Trophoblast cell (in vitro differentiated cells and primary cell): ENCODE results near the gene POLR1C.
A peak's percentile ranks its signal among the peaks of the same experiment; 100 is the strongest.

Experiments used
- DNase-seq, 2 donors: peaks; one replicate each; pipeline ENCODE4 v3.0.0-alpha.2; 2016
- H2AFZ ChIP-seq: 2 replicates; pipeline ENCODE4 v1.6.1; 2013; ENCODE audit warnings: low read length, moderate library complexity, mild to moderate bottlenecking; ENCODE audit not compliant: insufficient read depth, poor library complexity
- H2AK5ac ChIP-seq: 2 replicates; pipeline ENCODE4 v1.6.1; 2013; ENCODE audit warnings: mild to moderate bottlenecking, low read length
- H2BK120ac ChIP-seq: 2 replicates; pipeline ENCODE4 v1.6.1; 2013; ENCODE audit warnings: low read length, mild to moderate bottlenecking, moderate library complexity; ENCODE audit not compliant: insufficient read depth, poor library complexity
- H2BK12ac ChIP-seq: 2 replicates; pipeline ENCODE4 v1.6.1; 2013; ENCODE audit warnings: mild to moderate bottlenecking, low read length, moderate library complexity
- H2BK5ac ChIP-seq: 2 replicates; pipeline ENCODE4 v1.6.1; 2013; ENCODE audit warnings: low read length, low read depth, moderate library complexity, mild to moderate bottlenecking; ENCODE audit not compliant: poor library complexity
- H3K14ac ChIP-seq: 2 replicates; pipeline ENCODE4 v1.6.1; 2013; ENCODE audit warnings: mild to moderate bottlenecking, low read length
- H3K18ac ChIP-seq: 2 replicates; pipeline ENCODE4 v1.6.1; 2013; ENCODE audit warnings: mild to moderate bottlenecking, low read length
- H3K23ac ChIP-seq: 2 replicates; pipeline ENCODE4 v1.6.1; 2013; ENCODE audit warnings: low read length
- H3K27ac ChIP-seq: 2 replicates; pipeline ENCODE4 v1.5.1; 2013; ENCODE audit warnings: low read depth, mild to moderate bottlenecking, inconsistent platforms, low read length, moderate library complexity
- H3K27me3 ChIP-seq: 2 replicates; pipeline ENCODE4 v1.6.1; 2013; ENCODE audit warnings: inconsistent platforms, mild to moderate bottlenecking, low read length, moderate library complexity; ENCODE audit not compliant: insufficient read depth
- H3K36me3 ChIP-seq, 2 experiments: 1 replicate in 1 of 2; 2 replicates in 1 of 2; pipeline ENCODE4 v1.6.1; 2013; ENCODE audit warnings: low read length in 2 of 2, mild to moderate bottlenecking in 2 of 2, moderate library complexity in 1 of 2; ENCODE audit not compliant: insufficient read depth in 2 of 2, control insufficient read depth in 1 of 2
- H3K4ac ChIP-seq: 2 replicates; pipeline ENCODE4 v1.6.1; 2013; ENCODE audit warnings: low read depth, mild to moderate bottlenecking, low read length, moderate library complexity
- H3K4me1 ChIP-seq, 2 experiments: 1 replicate in 1 of 2; 2 replicates in 1 of 2; pipeline ENCODE4 v1.6.1; 2013; ENCODE audit warnings: low read length in 2 of 2, mild to moderate bottlenecking in 2 of 2, moderate library complexity in 1 of 2; ENCODE audit not compliant: insufficient read depth in 2 of 2, control insufficient read depth in 1 of 2
- H3K4me2 ChIP-seq: 2 replicates; pipeline ENCODE4 v1.6.1; 2013; ENCODE audit warnings: inconsistent platforms, mild to moderate bottlenecking, low read length, moderate library complexity
- H3K4me3 ChIP-seq: 2 replicates; pipeline ENCODE4 v1.5.1; 2013; ENCODE audit warnings: mild to moderate bottlenecking, low read depth, low read length, inconsistent platforms
- H3K79me1 ChIP-seq: one replicate; pipeline ENCODE4 v1.6.1; 2013; ENCODE audit warnings: low read length
- H3K79me2 ChIP-seq: 2 replicates; pipeline ENCODE4 v1.6.1; 2013; ENCODE audit warnings: low read length, mild to moderate bottlenecking; ENCODE audit not compliant: control insufficient read depth, insufficient read depth, poor library complexity
- H3K9ac ChIP-seq: 2 replicates; pipeline ENCODE4 v1.6.1; 2013; ENCODE audit warnings: mild to moderate bottlenecking, low read length
- H3K9me3 ChIP-seq: 2 replicates; pipeline ENCODE4 v1.6.1; 2013; ENCODE audit warnings: low read depth, mild to moderate bottlenecking, control low read depth, inconsistent platforms, low read length; ENCODE audit not compliant: insufficient read depth
- H4K12ac ChIP-seq: 2 replicates; pipeline ENCODE4 v1.6.1; 2013; ENCODE audit warnings: low read depth, mild to moderate bottlenecking, low read length, moderate library complexity
- H4K8ac ChIP-seq: 2 replicates; pipeline ENCODE4 v1.6.1; 2013; ENCODE audit warnings: low read depth, mild to moderate bottlenecking, low read length, moderate library complexity
- H4K91ac ChIP-seq: one replicate; pipeline ENCODE4 v1.6.1; 2013; ENCODE audit warnings: low read depth, mild to moderate bottlenecking, low read length, moderate library complexity
- whole genome bisulfite sequencing: extraction: QIAGEN DNeasy Blood & Tissue Kit; methylation state at CpG from one replicate; pipeline ENCODE4 v1.1.7; 2013; ENCODE audit warnings: missing lambda C conversion rate; ENCODE audit not compliant: insufficient read length, insufficient coverage; ENCODE audit errors: extremely low coverage; 5-methylcytosine and 5-hydroxymethylcytosine counted together

The POLR1C gene

DNA sequence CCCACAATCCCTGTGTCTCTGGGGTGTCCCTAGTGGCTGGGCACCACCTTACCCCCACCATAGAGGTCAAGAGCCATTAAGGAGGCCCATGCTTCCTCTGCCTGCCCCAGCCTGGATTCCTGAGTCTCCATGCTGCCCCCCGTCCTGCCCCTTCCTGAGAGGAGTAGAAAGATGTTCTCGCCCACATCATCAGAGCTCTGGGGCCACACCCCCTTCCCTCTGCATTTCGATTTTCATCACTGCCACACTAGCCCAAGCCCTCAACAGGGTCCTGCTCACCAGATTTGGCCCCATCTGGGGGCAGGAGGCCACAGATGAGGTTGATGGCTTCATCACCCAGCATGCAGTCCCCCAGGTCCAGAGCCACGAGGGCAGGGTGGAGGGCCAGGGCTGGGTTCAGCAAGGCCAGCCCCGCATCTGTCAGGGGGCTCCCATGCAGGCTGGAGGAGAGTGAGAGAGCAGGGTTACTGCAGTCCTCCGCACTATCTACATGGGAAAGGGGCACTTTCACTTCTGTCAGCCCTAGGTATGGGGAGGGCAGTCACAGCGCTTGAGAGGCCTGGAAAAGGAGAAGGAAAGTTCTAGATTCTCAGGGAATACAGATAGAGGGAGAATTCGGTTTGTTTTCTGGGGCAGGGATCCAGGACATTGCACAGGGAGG lies 8.3 kb upstream of the POLR1C start:
- Histone ChIP-seq H3K4ac (no peak overlapping the region), H3K4me2 (no peak overlapping the region), H3K27ac (no peak overlapping the region), H4K12ac (no peak overlapping the region), H3K79me2 (no peaks in the 10 kb centered on the region), H3K27me3 (peaks cover 20% of the 10 kb centered on the region), H2AFZ (no peak overlapping the region), H2BK120ac (no peak overlapping the region), H4K91ac (no peak overlapping the region), H3K14ac (no peak overlapping the region), H3K9ac (peak overlapping the region; percentile 8), H2AK5ac (no peak overlapping the region), H3K4me3 (no peak overlapping the region), H3K9me3 (no peaks in the 10 kb centered on the region), H3K23ac (no peak overlapping the region), H4K8ac (no peak overlapping the region), H2BK12ac (no peak overlapping the region), H2BK5ac (no peak overlapping the region), H3K18ac (no peak overlapping the region), H3K4me1 (peaks cover 4 to 8% of the 10 kb centered on the region in 2 experiments), H3K79me1 (peaks cover 2% of the 10 kb centered on the region), H3K36me3 (peaks cover 40 to 49% of the 10 kb centered on the region in 2 experiments)
- DNase-seq = no peak
- WGBS = no CpG with 5 or more reads among the region's 8 CpGs

DNA sequence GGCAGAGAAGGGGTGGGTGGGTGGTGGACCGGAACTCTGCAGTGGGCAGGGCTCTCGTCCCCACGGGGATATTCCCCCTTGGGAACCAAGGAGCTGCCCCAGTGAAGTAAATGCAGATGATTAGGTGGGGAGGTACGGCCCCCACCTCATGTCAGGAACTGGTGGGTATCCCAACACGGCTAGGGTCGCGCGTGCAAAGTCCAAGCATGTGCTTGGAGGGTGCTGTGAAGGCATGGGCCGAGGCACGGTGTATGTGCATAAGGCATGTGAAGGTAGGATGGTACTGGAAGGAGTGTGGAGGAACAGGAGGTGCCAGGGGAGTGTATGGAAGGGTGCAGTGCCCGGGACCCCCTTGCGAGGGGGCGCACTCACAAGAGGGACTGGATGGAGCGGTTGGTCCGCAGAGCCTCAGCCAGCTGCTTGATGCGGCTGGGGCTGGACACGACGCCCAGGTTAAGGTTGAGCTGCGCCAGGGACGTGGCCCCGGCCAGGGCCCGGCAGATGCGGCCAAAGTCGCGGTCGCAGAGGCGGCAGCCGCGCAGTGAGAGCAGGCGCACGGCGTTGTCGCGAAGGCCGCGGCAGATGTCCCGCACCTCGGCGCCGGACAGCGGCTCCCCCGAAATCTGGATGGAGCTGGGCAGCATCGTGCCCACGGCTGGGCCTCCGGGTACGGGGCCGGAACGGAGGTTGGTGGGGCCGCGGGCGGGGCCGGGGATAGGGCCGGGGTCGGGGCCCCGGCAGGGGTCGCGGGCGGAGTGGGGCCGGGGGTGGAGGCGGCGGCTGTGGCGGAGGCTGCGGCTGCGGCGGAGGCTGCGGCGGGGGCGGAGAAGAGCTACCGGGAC lies 7.5 kb upstream of the POLR1C start:
- Histone ChIP-seq H2BK5ac (no peak overlapping the region), H3K23ac (no peak overlapping the region), H3K36me3 (peaks cover 38 to 47% of the 10 kb centered on the region in 2 experiments), H4K12ac (no peak overlapping the region), H3K4ac (no peak overlapping the region), H3K4me3 (peak overlapping the region; percentile 76), H3K27ac (no peak overlapping the region), H3K4me1 (peaks cover 4 to 8% of the 10 kb centered on the region in 2 experiments), H4K91ac (no peak overlapping the region), H3K14ac (no peak overlapping the region), H2AK5ac (no peak overlapping the region), H3K79me2 (no peaks in the 10 kb centered on the region), H3K27me3 (peaks cover 20% of the 10 kb centered on the region), H3K18ac (peak overlapping the region; percentile 18), H2BK12ac (no peak overlapping the region), H3K9ac (peak overlapping the region; percentile 14), H4K8ac (no peak overlapping the region), H2AFZ (peak overlapping the region; percentile 10), H3K4me2 (peak overlapping the region; percentile 88), H3K79me1 (peaks cover 2% of the 10 kb centered on the region), H2BK120ac (no peak overlapping the region), H3K9me3 (no peaks in the 10 kb centered on the region)
- WGBS = no CpG with 5 or more reads among the region's 69 CpGs
- peak in 1 of 2 donors; percentile 39 for DNase-seq

DNA sequence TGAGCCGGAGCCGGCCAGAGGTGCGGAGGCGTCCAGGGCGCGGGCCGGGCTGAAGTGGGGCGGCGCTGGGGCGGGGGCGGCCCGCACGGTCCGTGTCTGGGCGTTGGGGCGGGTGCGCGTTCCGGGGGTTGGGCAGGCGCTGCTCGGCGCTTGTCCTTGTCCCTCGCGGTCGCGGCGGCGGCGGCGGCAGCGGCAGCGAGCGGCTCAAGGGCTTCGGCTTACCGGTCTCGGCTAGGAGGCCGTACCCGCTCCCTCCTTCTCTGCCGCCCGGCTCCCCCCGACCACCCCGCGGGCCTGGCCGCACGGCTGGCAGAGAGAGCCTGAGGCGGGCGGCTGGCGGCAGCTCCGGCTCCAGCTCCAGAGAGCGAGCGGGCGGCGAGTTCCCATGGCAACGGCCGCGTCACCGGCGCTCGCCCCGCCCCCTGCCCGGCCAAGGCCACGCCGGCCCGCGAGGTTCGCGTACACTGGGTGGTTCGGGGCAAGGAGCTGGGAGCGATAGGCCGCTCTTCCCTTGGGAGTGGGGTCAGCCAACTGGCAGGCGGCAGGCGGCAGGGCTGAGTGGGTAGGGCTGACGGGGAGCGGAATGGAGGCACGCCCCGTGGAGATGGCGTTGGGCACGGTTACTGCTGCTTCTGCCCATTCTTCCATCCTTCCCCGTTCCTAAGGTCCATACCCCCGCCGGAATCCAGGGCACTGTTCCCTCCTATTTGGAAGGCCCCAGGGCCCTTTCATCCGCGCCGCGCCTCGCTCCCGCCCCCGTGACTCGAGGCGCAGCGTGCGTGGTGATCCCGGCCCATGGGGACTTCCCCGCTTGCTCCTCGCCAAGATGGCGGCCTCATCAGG lies 6.7 kb upstream of the POLR1C start, which contains the start of gene LRRC73:
Gene LRRC73, minus strand, starts transcription at position 363 of the 843 bp plus-strand sequence. CDS start 561 bp downstream, outside the sequence.
- Histone ChIP-seq H2BK12ac (no peak within 1 kb of the TSS), H3K9ac (peak within 1 kb of the TSS; percentile 29), H2BK120ac (no peak within 1 kb of the TSS), H3K79me1 (peaks cover 2% of the 10 kb centered on the region), H3K4me3 (peak within 1 kb of the TSS; percentile 76), H3K36me3 (peaks cover 34 to 43% of the 10 kb centered on the region in 2 experiments), H4K8ac (no peak within 1 kb of the TSS), H3K23ac (no peak within 1 kb of the TSS), H2BK5ac (no peak within 1 kb of the TSS), H2AFZ (peak within 1 kb of the TSS; percentile 38), H3K14ac (no peak within 1 kb of the TSS), H3K4me2 (peak within 1 kb of the TSS; percentile 88), H2AK5ac (no peak within 1 kb of the TSS), H3K27ac (no peak within 1 kb of the TSS), H3K18ac (peak within 1 kb of the TSS; percentile 18), H3K4me1 (peaks cover 4 to 8% of the 10 kb centered on the region in 2 experiments), H3K27me3 (peaks cover 20% of the 10 kb centered on the region), H4K12ac (no peak within 1 kb of the TSS), H4K91ac (no peak within 1 kb of the TSS), H3K4ac (no peak within 1 kb of the TSS), H3K79me2 (no peaks in the 10 kb centered on the region), H3K9me3 (no peaks in the 10 kb centered on the region)
- WGBS = no CpG with 5 or more reads among the region's 96 CpGs
- DNase-seq = peak; percentile 85 to 96

DNA sequence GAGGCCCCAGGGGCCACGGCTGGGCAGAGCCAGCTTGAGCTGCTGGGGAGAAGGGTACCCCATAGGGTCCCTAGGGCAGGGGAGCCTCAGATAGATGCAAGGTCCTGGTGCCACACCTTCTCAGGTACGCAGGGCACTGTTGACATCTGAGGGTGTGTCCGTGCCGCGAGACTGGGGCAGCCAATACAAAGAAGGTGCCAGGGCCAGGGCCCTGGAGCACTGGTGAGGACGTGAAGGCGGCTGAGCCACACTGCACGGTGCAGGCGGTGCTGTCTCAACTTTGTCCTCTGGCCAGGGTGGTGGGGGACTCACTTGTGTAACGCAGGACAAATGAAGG lies 6.1 kb upstream of the POLR1C start:
- H3K9ac ChIP-seq = no peak overlapping the region
- no peak overlapping the region for H2BK120ac ChIP-seq
- no peak overlapping the region for H2BK12ac ChIP-seq
- no CpG with 5 or more reads among the region's 10 CpGs for WGBS
- H3K27me3 ChIP-seq = peaks cover 20% of the 10 kb centered on the region
- H3K14ac ChIP-seq = no peak overlapping the region
- no peak overlapping the region for H3K18ac ChIP-seq
- peaks cover 8 to 13% of the 10 kb centered on the region in 2 experiments for H3K4me1 ChIP-seq
- H3K23ac ChIP-seq = no peak overlapping the region
- peaks cover 1% of the 10 kb centered on the region for H3K79me2 ChIP-seq
- no peak overlapping the region for H2BK5ac ChIP-seq
- H3K79me1 ChIP-seq = peaks cover 2% of the 10 kb centered on the region
- no peaks in the 10 kb centered on the region for H3K9me3 ChIP-seq
- no peak overlapping the region for H3K4ac ChIP-seq
- no peak overlapping the region for H4K12ac ChIP-seq
- H3K27ac ChIP-seq = no peak overlapping the region
- no peak overlapping the region for H2AK5ac ChIP-seq
- no peak overlapping the region for H3K4me2 ChIP-seq
- H3K4me3 ChIP-seq = no peak overlapping the region
- H4K91ac ChIP-seq = no peak overlapping the region
- no peak overlapping the region for H4K8ac ChIP-seq
- H3K36me3 ChIP-seq = peaks cover 34 to 43% of the 10 kb centered on the region in 2 experiments
- no peak overlapping the region for H2AFZ ChIP-seq
- no peak for DNase-seq
